ENCODE results near the gene H2BW1.
"Not testable (repeated sequence)": the region's sequence is repeated elsewhere in the genome, so short reads cannot be mapped to it uniquely, and the experiment has no call there.

Gene H2BW1

GRCh38 chrX:104018126-104018525, 4.6 kb upstream of the H2BW1 start:
- Histone ChIP-seq H3K79me2 (ENCODE audit: insufficient read depth, low read length) (no peaks in the 10 kb centered on the region), H3K27me3 (ENCODE audit: insufficient read depth, low read length, poor library complexity) (no peaks in the 10 kb centered on the region), H3K27ac (ENCODE audit: low read length) (no peak overlapping the region), H3K36me3 (ENCODE audit: insufficient read depth, low read length) (no peaks in the 10 kb centered on the region), H4K20me1 (ENCODE audit: insufficient read depth, low read length) (no peaks in the 10 kb centered on the region), H3K9me3 (ENCODE audit: insufficient read depth, low read length, severe bottlenecking) (no peaks in the 10 kb centered on the region), H3K4me1 (ENCODE audit: insufficient read depth, low read length) (no peaks in the 10 kb centered on the region), H2AFZ (ENCODE audit: low read depth, low read length) (no peak overlapping the region), H3K4me2 (ENCODE audit: insufficient read depth, low read length) (no peak overlapping the region), H3K9ac (ENCODE audit: low read depth, low read length) (no peak overlapping the region), H3K4me3 (ENCODE audit: low read depth in 1 of 2, low read length in 2 of 2) (no peak overlapping the region)
- TF ChIP-seq EZH2 (IDR thresholded peaks at IDR 0.05; ENCODE audit: borderline replicate concordance, low read depth, low read length, severe bottlenecking), result no peak
- TF ChIP-seq, protein P1, sequence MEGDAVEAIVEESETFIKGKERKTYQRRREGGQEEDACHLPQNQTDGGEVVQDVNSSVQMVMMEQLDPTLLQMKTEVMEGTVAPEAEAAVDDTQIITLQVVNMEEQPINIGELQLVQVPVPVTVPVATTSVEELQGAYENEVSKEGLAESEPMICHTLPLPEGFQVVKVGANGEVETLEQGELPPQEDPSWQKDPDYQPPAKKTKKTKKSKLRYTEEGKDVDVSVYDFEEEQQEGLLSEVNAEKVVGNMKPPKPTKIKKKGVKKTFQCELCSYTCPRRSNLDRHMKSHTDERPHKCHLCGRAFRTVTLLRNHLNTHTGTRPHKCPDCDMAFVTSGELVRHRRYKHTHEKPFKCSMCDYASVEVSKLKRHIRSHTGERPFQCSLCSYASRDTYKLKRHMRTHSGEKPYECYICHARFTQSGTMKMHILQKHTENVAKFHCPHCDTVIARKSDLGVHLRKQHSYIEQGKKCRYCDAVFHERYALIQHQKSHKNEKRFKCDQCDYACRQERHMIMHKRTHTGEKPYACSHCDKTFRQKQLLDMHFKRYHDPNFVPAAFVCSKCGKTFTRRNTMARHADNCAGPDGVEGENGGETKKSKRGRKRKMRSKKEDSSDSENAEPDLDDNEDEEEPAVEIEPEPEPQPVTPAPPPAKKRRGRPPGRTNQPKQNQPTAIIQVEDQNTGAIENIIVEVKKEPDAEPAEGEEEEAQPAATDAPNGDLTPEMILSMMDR (IDR thresholded peaks at IDR 0.05; ENCODE audit: borderline replicate concordance, extremely low read depth, low read length, poor library complexity, severe bottlenecking), result no peak
- ATAC-seq (ENCODE audit: insufficient read depth, low read depth) (no peak), DNase-seq (no peak)

GRCh38 chrX:104015576-104015975, 2.1 kb upstream of the H2BW1 start:
- not testable (repeated sequence) for DNase-seq; H3K27me3 ChIP-seq (ENCODE audit: insufficient read depth, low read length, poor library complexity); H3K9me3 ChIP-seq (ENCODE audit: insufficient read depth, low read length, severe bottlenecking); H3K4me1 ChIP-seq (ENCODE audit: insufficient read depth, low read length); H3K9ac ChIP-seq (ENCODE audit: low read depth, low read length); H4K20me1 ChIP-seq (ENCODE audit: insufficient read depth, low read length); H3K79me2 ChIP-seq (ENCODE audit: insufficient read depth, low read length); H3K27ac ChIP-seq (ENCODE audit: low read length); ATAC-seq (ENCODE audit: insufficient read depth, low read depth); H3K4me3 ChIP-seq (ENCODE audit: low read depth in 1 of 2, low read length in 2 of 2); H3K4me2 ChIP-seq (ENCODE audit: insufficient read depth, low read length); H3K36me3 ChIP-seq (ENCODE audit: insufficient read depth, low read length); H2AFZ ChIP-seq (ENCODE audit: low read depth, low read length)

DNA sequence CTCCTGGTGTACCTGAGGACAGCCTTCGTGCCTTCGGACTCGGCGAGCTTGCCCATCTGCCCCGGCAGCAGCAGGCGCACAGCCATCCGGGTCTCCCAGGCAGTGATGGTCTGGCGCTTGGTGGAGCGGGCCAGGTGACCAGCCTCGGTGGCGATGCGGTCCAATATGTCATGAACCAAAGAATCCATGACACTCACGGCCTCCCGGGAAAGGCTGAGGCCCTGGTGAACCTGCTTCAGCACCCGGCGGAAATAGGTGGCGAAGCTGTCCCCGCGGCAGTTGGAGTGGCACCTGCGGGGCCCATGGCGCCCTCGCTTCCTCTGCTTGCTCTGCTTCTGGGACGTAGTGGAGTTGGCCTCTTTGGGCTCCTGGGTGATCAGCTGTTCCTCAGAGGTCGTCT, 350 bp downstream of the H2BW1 start:
- H3K9me3 ChIP-seq (ENCODE audit: insufficient read depth, low read length, severe bottlenecking), result no peaks in the 10 kb centered on the region
- H3K4me3 ChIP-seq (ENCODE audit: low read depth in 1 of 2, low read length in 2 of 2), result no peak overlapping the region
- H3K27ac ChIP-seq (ENCODE audit: low read length), result no peak overlapping the region
- DNase-seq (no peak), ATAC-seq (ENCODE audit: insufficient read depth, low read depth) (no peak)
- no peak overlapping the region for H2AFZ ChIP-seq (ENCODE audit: low read depth, low read length)
- TF ChIP-seq, protein P1 (IDR thresholded peaks at IDR 0.05; ENCODE audit: borderline replicate concordance, extremely low read depth, low read length, poor library complexity, severe bottlenecking), result no peak
- no peak for TF ChIP-seq EZH2 (IDR thresholded peaks at IDR 0.05; ENCODE audit: borderline replicate concordance, low read depth, low read length, severe bottlenecking)
- no peaks in the 10 kb centered on the region for H3K79me2 ChIP-seq (ENCODE audit: insufficient read depth, low read length)
- H3K36me3 ChIP-seq (ENCODE audit: insufficient read depth, low read length), result no peaks in the 10 kb centered on the region
- no peak overlapping the region for H3K9ac ChIP-seq (ENCODE audit: low read depth, low read length)
- H3K4me2 ChIP-seq (ENCODE audit: insufficient read depth, low read length), result no peak overlapping the region
- no peaks in the 10 kb centered on the region for H3K4me1 ChIP-seq (ENCODE audit: insufficient read depth, low read length)
- no peaks in the 10 kb centered on the region for H4K20me1 ChIP-seq (ENCODE audit: insufficient read depth, low read length)
- no peaks in the 10 kb centered on the region for H3K27me3 ChIP-seq (ENCODE audit: insufficient read depth, low read length, poor library complexity)

- Histone ChIP-seq H3K9me3 (ENCODE audit: insufficient read depth, low read length, severe bottlenecking) (no peaks in the 10 kb centered on the region), H3K27ac (ENCODE audit: low read length) (no peak overlapping the region), H4K20me1 (ENCODE audit: insufficient read depth, low read length) (no peaks in the 10 kb centered on the region), H3K4me2 (ENCODE audit: insufficient read depth, low read length) (no peak overlapping the region), H3K4me3 (ENCODE audit: low read depth in 1 of 2, low read length in 2 of 2) (no peak overlapping the region), H3K4me1 (ENCODE audit: insufficient read depth, low read length) (no peaks in the 10 kb centered on the region), H3K79me2 (ENCODE audit: insufficient read depth, low read length) (no peaks in the 10 kb centered on the region), H3K9ac (ENCODE audit: low read depth, low read length) (no peak overlapping the region), H2AFZ (ENCODE audit: low read depth, low read length) (no peak overlapping the region), H3K27me3 (ENCODE audit: insufficient read depth, low read length, poor library complexity) (no peaks in the 10 kb centered on the region), H3K36me3 (ENCODE audit: insufficient read depth, low read length) (no peaks in the 10 kb centered on the region)
- DNase-seq (no peak), ATAC-seq (ENCODE audit: insufficient read depth, low read depth) (no peak)
- TF ChIP-seq EZH2 (IDR thresholded peaks at IDR 0.05; ENCODE audit: borderline replicate concordance, low read depth, low read length, severe bottlenecking), result no peak
- TF ChIP-seq, protein P1 (IDR thresholded peaks at IDR 0.05; ENCODE audit: borderline replicate concordance, extremely low read depth, low read length, poor library complexity, severe bottlenecking), result no peak
Observed at GRCh38 chrX:104008831-104009230, 4.7 kb downstream of the H2BW1 start.

All from DND-41 (cell line).